ENCODE measurements around the gene CDC42EP3. TPM values are rescaled to one million over a fixed set of nuclear protein-coding genes. Genes with fewer than 3 reads are reported as not detected.

The CDC42EP3 gene
- total RNA-seq, 1 experiment from 2014 or later = 31.5 TPM

DNA sequence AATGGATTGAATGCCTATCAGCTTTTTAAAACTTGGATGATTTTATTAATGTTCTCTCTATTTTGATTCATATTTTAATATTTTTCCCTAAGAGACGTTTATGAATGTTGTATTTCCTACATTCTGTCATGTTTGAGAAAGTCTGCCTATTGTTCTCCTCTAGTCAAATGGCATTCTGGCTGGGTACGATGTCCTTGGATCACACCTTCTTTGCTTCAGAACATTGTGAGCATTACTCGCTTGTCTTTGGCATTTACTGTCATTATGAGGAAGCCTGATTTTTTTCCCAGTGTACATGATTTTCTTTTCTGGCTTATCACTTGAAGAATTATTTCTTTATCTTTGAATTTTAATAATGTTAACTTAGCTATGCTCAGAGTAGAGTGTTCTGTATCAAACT, 78.4 kb downstream of the CDC42EP3 start:
- H3K9me3 Mint-ChIP-seq = peaks cover 22% of the 10 kb centered on the region
- ChIA-PET POLR2A (no interaction called here), CTCF (no interaction called here)
- peaks cover 25% of the 10 kb centered on the region for H3K4me1 Mint-ChIP-seq
- no peak overlapping the region for H3K4me3 Mint-ChIP-seq
- H3K27me3 Mint-ChIP-seq (ENCODE audit: low read depth) = peaks cover 9% of the 10 kb centered on the region; the same call in 1 of the 2 replicates
- H3K36me3 Mint-ChIP-seq = peaks cover 23% of the 10 kb centered on the region
- ATAC-seq (no peak), DNase-seq (ENCODE audit: low spot score) (no peak)
- no peak for TF ChIP-seq IRF1 (CRISPR knock-in tag; IDR thresholded peaks at IDR 0.05)
- TF ChIP-seq EMX1 (CRISPR knock-in tag; IDR thresholded peaks at IDR 0.05) = no peak
- TF ChIP-seq, protein P1, sequence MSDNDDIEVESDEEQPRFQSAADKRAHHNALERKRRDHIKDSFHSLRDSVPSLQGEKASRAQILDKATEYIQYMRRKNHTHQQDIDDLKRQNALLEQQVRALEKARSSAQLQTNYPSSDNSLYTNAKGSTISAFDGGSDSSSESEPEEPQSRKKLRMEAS (CRISPR knock-in tag; IDR thresholded peaks at IDR 0.05) = no peak
- no peak for TF ChIP-seq ZNF138 (CRISPR knock-in tag; conservative IDR thresholded peaks at IDR 0.05)
- no peak for TF ChIP-seq SOX15 (CRISPR knock-in tag; IDR thresholded peaks at IDR 0.05)
- no peak for TF ChIP-seq TP53 (CRISPR knock-in tag; IDR thresholded peaks at IDR 0.05)
- H3K27ac Mint-ChIP-seq = no peak overlapping the region
